Measurements from ENCODE around the gene TLK1. TPM values are rescaled to one million over a fixed set of nuclear protein-coding genes. Genes with fewer than 3 reads are reported as not detected.

Gene TLK1
- polyA plus RNA-seq, 6 donors from 2014 or later, result 21.1 to 86.1 (median 62.8) TPM

DNA sequence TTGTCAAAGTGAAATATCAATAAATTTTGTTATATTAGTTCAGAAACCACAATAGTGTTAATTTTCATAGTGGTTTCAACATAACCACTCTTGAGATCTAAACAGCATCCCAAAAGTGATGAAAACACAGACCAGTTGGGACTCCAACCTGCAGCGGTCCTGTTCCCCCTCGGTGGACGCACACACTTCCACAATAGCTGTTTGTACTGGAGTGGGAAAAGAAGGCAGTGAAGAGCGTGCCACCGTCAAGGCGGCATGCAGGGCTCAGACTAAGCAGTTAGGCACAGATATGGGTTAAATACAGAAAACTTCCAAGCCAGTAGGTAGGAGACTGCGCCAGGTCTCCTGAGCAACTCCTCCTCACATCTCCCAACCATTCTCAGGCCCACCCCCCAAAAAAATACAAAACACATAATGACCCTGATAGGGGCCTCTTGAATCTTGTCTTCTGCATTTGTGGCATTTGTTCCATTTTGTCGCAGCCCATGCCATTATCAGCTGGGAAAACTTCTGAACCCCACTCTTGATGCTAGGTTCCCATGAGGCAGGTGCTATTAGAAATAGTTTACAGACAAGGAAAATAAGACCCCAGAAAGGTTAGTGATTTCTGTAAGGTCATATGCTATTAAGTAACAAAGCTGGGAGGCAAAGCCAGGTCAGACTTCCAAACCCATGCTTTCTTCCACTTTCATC, 174.0 kb downstream of the TLK1 start:
- no peaks in the 10 kb centered on the region for H3K27me3 Mint-ChIP-seq
- no peak for DNase-seq
- peak overlapping the region; percentile 9 to 87 (median 54) for H3K27ac Mint-ChIP-seq
- no peaks in the 10 kb centered on the region for H3K36me3 Mint-ChIP-seq
- H3K4me1 Mint-ChIP-seq, result peaks cover 5 to 10% (median 5%) of the 10 kb centered on the region in 3 donors
- no peaks in the 10 kb centered on the region for H3K9me3 Mint-ChIP-seq
- no peak for ATAC-seq (ENCODE audit: low read depth in 2 of 2)
- no peak overlapping the region for H3K4me3 Mint-ChIP-seq

GRCh38 chr2:170985407-170985806, 175.3 kb downstream of the TLK1 start:
- Mint-ChIP-seq H3K27ac (peak overlapping the region in 1 of 6 donors; percentile 68), H3K27me3 (no peaks in the 10 kb centered on the region), H3K4me3 (no peak overlapping the region), H3K36me3 (no peaks in the 10 kb centered on the region), H3K9me3 (no peaks in the 10 kb centered on the region), H3K4me1 (peaks cover 5 to 10% (median 7%) of the 10 kb centered on the region in 3 donors)
- ATAC-seq (ENCODE audit: low read depth in 2 of 2) (no peak), DNase-seq (no peak)

DNA sequence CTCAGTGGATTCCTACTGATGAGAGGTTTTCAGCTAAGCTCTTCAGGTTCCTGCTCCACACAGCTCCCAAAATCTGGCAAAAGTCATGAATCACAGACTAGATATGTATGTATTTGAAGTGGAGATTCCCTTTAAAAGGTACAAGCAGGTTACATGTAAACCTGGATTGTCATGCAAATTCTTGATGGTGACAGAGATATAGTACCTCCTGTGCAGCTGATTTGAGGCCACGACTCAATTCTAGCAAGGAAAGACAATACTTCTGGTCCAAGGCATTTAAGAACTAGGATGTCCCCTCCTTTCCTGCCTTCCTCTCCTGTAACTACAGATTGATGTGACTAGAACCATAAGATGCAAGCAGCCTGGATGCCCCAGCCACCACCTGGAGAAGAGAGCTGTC, 176.6 kb downstream of the TLK1 start:
- no peak for ATAC-seq (ENCODE audit: low read depth in 2 of 2)
- Mint-ChIP-seq H3K4me1 (peaks cover 5 to 10% (median 7%) of the 10 kb centered on the region in 3 donors), H3K9me3 (peaks cover 0 to 1% (median 0%) of the 10 kb centered on the region in 7 donors)

DNA sequence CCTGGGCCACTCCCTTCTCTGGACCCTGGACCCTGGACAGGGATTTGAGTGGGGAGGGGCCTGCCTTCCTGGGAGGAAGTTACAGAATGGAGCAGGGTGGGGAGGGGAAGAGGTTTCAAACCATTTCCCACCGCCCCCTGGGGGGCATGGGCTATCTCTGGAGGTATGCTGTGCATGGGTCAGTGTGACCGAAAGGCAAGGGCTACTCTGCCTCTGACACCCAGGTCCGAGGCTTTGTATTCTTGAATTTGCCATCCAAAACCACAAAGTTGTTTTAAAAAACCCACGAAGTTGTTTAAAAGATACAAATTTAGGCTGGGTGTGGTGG, 184.8 kb downstream of the TLK1 start:
- Mint-ChIP-seq H3K4me3 (no peak overlapping the region), H3K9me3 (peaks cover 0 to 1% (median 0%) of the 10 kb centered on the region in 7 donors), H3K36me3 (no peaks in the 10 kb centered on the region), H3K4me1 (peaks cover 9 to 13% (median 12%) of the 10 kb centered on the region in 3 donors), H3K27ac (peak overlapping the region in 1 of 6 donors; percentile 11), H3K27me3 (peaks cover 0 to 15% (median 9%) of the 10 kb centered on the region in 3 donors)
- no peak for ATAC-seq (ENCODE audit: low read depth in 2 of 2)
- DNase-seq, result no peak

More for the DNA sequence above, 176.6 kb downstream of the TLK1 start:
- H3K27ac Mint-ChIP-seq, result peak overlapping the region in 1 of 6 donors; percentile 63
- H3K27me3 Mint-ChIP-seq, result peaks cover 0 to 10% (median 6%) of the 10 kb centered on the region in 3 donors
- no peak overlapping the region for H3K4me3 Mint-ChIP-seq
- no peak for DNase-seq
- H3K36me3 Mint-ChIP-seq, result no peaks in the 10 kb centered on the region

DNA sequence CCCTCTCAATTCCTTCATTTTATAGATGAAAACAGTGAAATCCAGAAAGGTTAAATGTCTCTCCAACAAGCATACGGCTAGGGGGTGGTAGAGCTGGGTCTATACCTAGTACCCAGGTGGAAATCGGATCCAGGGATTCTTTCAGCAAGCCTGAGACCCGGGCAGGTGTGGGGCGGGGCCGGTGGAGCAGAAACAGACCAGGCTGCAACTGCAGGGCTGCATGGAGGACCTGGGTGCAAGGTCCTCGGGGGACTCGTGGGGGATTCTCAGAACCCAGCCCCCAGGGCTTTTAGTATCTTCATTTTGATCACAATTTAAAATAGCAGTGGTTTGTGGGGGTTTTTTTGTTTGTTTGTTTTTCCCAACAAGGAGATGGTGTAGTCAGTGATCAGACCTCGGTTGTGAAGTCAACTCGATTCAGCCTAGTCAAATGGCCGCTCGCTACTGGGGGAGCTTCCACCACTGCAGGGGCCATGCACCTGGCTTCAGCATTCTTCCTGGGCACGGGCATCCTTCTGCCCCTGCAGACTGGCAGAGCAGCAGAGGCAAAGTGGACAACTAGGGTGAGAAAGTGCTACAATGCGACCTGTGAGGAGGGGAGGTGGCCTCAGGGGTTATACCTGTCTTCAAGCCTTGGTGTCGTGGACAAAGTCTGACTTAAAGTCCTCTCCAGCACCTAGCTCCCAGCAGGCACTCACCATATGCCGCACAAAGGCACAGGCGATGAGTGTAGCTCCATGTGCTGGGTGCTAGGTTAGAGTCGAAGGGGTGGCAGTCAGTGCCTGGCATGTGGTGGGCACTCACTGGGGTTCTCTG, 185.4 kb downstream of the TLK1 start:
- ATAC-seq (ENCODE audit: low read depth in 2 of 2) (no peak), DNase-seq (no peak)
- H3K4me3 Mint-ChIP-seq, result peak overlapping the region in 7 of 8 donors; percentile 9 to 85 (median 39)
- peak overlapping the region in 3 of 6 donors; percentile 11 to 56 (median 41) for H3K27ac Mint-ChIP-seq
- peaks cover 0 to 1% (median 0%) of the 10 kb centered on the region in 7 donors for H3K9me3 Mint-ChIP-seq
- no peaks in the 10 kb centered on the region for H3K36me3 Mint-ChIP-seq
- H3K4me1 Mint-ChIP-seq, result peaks cover 9 to 13% (median 12%) of the 10 kb centered on the region in 3 donors
- peaks cover 0 to 15% (median 9%) of the 10 kb centered on the region in 3 donors for H3K27me3 Mint-ChIP-seq

GRCh38 chr2:170974304-170974993, 186.2 kb downstream of the TLK1 start:
- Mint-ChIP-seq H3K36me3 (no peaks in the 10 kb centered on the region), H3K9me3 (no peaks in the 10 kb centered on the region), H3K4me1 (peaks cover 9 to 13% (median 12%) of the 10 kb centered on the region in 3 donors), H3K27me3 (peaks cover 0 to 8% (median 7%) of the 10 kb centered on the region in 3 donors), H3K4me3 (peak overlapping the region; percentile 70 to 88 (median 82)), H3K27ac (peak overlapping the region in 1 of 6 donors; percentile 65)
- ATAC-seq (ENCODE audit: low read depth in 2 of 2) (no peak), DNase-seq (no peak)

- peak; percentile 95 for ATAC-seq (ENCODE audit: low read depth in 2 of 2)
Observed at GRCh38 chr2:170973492-170974303, 187.0 kb downstream of the TLK1 start.

DNA sequence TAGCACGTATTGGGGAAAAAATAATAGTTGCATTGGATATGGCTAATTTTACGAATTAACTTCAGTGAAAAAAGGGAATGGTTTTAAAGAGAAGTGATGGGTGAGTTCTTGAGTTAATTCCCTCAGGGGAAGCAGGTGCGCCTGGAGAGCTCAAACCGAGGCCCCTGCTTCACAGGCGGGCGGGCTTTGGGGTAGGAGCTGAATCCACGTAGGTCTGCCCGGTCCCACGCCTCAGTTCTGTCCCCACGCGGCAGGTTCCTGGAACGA, 187.5 kb downstream of the TLK1 start:
- Mint-ChIP-seq H3K4me3 (peak overlapping the region; percentile 76 to 90 (median 86)), H3K27me3 (no peaks in the 10 kb centered on the region), H3K9me3 (no peaks in the 10 kb centered on the region), H3K4me1 (peaks cover 11 to 13% (median 12%) of the 10 kb centered on the region in 3 donors), H3K36me3 (no peaks in the 10 kb centered on the region), H3K27ac (peak overlapping the region in 3 of 6 donors; percentile 11 to 75 (median 51))
- DNase-seq (no peak), ATAC-seq (ENCODE audit: low read depth in 2 of 2) (no peak)

More at GRCh38 chr2:170973492-170974303, 187.0 kb downstream of the TLK1 start:
- DNase-seq, result peak; percentile 85
- H3K4me3 Mint-ChIP-seq, result peak overlapping the region; percentile 76 to 94 (median 86)
- H3K9me3 Mint-ChIP-seq, result no peaks in the 10 kb centered on the region
- H3K36me3 Mint-ChIP-seq, result no peaks in the 10 kb centered on the region
- peak overlapping the region in 5 of 6 donors; percentile 11 to 91 (median 75) for H3K27ac Mint-ChIP-seq
- H3K4me1 Mint-ChIP-seq, result peaks cover 9 to 13% (median 12%) of the 10 kb centered on the region in 3 donors
- peaks cover 0 to under 1% (median 0%) of the 10 kb centered on the region in 3 donors for H3K27me3 Mint-ChIP-seq

GRCh38 chr2:170972296-170973224, 188.1 kb downstream of the TLK1 start:
- peak overlapping the region in 5 of 6 donors; percentile 11 to 79 (median 49) for H3K27ac Mint-ChIP-seq
- DNase-seq (no peak), ATAC-seq (ENCODE audit: low read depth in 2 of 2) (no peak)
- H3K4me1 Mint-ChIP-seq, result peaks cover 11 to 13% (median 12%) of the 10 kb centered on the region in 3 donors
- no peaks in the 10 kb centered on the region for H3K9me3 Mint-ChIP-seq
- no peaks in the 10 kb centered on the region for H3K36me3 Mint-ChIP-seq
- no peaks in the 10 kb centered on the region for H3K27me3 Mint-ChIP-seq
- peak overlapping the region; percentile 76 to 90 (median 86) for H3K4me3 Mint-ChIP-seq

- peaks cover 11 to 13% (median 12%) of the 10 kb centered on the region in 3 donors for H3K4me1 Mint-ChIP-seq
- no peaks in the 10 kb centered on the region for H3K27me3 Mint-ChIP-seq
- DNase-seq (no peak), ATAC-seq (ENCODE audit: low read depth in 2 of 2) (no peak)
- H3K9me3 Mint-ChIP-seq, result no peaks in the 10 kb centered on the region
- no peak overlapping the region for H3K27ac Mint-ChIP-seq
- H3K36me3 Mint-ChIP-seq, result peaks cover 4% of the 10 kb centered on the region in 2 donors
- H3K4me3 Mint-ChIP-seq, result no peak overlapping the region
Observed at GRCh38 chr2:170971071-170971470, 189.6 kb downstream of the TLK1 start.

DNA sequence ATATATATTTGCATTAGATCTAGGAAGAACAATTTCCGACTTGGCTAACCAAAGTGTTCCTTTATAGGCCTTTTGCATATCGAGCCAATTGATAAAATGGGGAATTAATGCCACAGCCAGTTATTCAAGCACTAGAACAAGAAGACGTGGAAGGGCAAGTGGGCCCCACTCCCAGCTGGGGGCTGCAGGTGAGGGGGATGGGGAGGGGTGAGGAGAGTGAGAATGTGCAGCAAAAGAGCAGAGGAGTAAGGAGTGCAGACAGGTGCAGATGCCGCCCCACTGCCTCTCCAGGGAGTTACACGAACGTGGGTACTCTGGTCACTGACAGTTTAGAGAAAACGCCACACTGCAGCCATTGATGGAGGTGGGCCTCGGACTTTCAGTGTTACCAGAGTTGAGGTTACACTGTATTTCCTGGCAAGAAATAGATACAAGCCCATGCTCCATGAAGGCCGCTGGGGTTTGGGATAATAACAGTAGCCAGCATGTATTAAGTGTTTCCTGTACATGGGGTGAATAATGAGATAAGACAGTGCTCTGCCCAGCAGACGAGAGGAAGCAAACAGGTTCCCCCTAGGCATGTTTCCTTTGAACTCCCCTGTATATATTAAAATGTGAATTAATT, 190.7 kb downstream of the TLK1 start:
- ATAC-seq (ENCODE audit: low read depth in 2 of 2), result no peak

More for the DNA sequence above, 190.7 kb downstream of the TLK1 start:
- no peaks in the 10 kb centered on the region for H3K9me3 Mint-ChIP-seq
- peaks cover 10 to 11% of the 10 kb centered on the region in 2 donors for H3K36me3 Mint-ChIP-seq
- no peak overlapping the region for H3K4me3 Mint-ChIP-seq
- peaks cover 11 to 13% (median 12%) of the 10 kb centered on the region in 3 donors for H3K4me1 Mint-ChIP-seq
- H3K27me3 Mint-ChIP-seq, result no peaks in the 10 kb centered on the region
- H3K27ac Mint-ChIP-seq, result no peak overlapping the region
- DNase-seq, result no peak
